Type B pancreatic cell (in vitro differentiated cells): ENCODE data around the gene PRKN. TPM values are rescaled to one million over a fixed set of nuclear protein-coding genes. Genes with fewer than 3 reads are reported as not detected.

Experiments
- DNase-seq: peaks from one replicate; pipeline ENCODE4 v3.0.0; 2021; ENCODE audit warnings: mixed read lengths; ENCODE audit not compliant: unreplicated experiment; ENCODE audit errors: extremely low spot score
- H3K27ac Mint-ChIP-seq: 2 replicates; pipeline ENCODE4 v1.8.0; 2021; ENCODE audit warnings: mild to moderate bottlenecking, mixed read lengths
- H3K27me3 Mint-ChIP-seq: 2 replicates; pipeline ENCODE4 v1.8.0; 2021; ENCODE audit warnings: mixed read lengths
- H3K36me3 Mint-ChIP-seq: 2 replicates; pipeline ENCODE4 v1.8.0; 2021; ENCODE audit warnings: mixed read lengths
- H3K4me1 Mint-ChIP-seq: one replicate; pipeline ENCODE4 v1.8.0; 2021; ENCODE audit warnings: mixed read lengths; ENCODE audit not compliant: unreplicated experiment
- H3K4me3 Mint-ChIP-seq: 2 replicates; pipeline ENCODE4 v1.8.0; 2021; ENCODE audit warnings: mild to moderate bottlenecking, mixed read lengths
- H3K9me3 Mint-ChIP-seq: 2 replicates; pipeline ENCODE4 v1.8.0; 2021; ENCODE audit warnings: mixed read lengths
- CTCF ChIP-seq: fragments of 200-600 bp; sonication (generic); conservative IDR thresholded peaks from 2 replicates; pipeline ENCODE4 v1.5.0; 2021; ENCODE audit warnings: antibody characterized with exemption, mild to moderate bottlenecking
- total RNA-seq: library from RNA; stranded (reverse); gene quantifications from 2 replicates; pipeline ENCODE4 v1.2.1, GENCODE V29; 2021; ENCODE audit warnings: low replicate concordance

Gene PRKN
- total RNA-seq, 1 donor from 2014 or later, result 6.2 TPM

DNA sequence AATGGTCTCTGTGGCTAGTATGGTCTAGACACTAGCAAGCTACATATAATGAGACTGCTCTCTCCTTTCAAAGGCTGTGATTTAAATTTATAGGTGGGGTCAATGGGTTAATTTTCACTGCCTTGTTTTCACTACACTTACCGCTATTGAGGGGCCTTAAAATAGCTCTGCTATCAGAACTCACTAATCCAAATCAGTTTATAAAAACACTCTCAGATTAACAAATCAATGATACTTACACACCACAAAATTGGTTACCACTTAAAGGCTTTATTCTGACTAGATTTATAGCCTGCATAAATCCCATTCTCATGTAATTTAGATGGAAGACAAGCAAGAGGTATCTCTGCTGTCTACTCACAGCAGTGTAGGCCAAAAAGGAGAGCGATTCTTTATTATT is 1140.7 kb downstream of the PRKN start:
- Mint-ChIP-seq H3K27ac (no peak overlapping the region), H3K4me3 (no peak overlapping the region), H3K36me3 (no peaks in the 10 kb centered on the region), H3K4me1 (no peaks in the 10 kb centered on the region), H3K27me3 (peaks cover 10% of the 10 kb centered on the region), H3K9me3 (no peaks in the 10 kb centered on the region)
- DNase-seq, result no peak
- TF ChIP-seq CTCF, result no peak

DNA sequence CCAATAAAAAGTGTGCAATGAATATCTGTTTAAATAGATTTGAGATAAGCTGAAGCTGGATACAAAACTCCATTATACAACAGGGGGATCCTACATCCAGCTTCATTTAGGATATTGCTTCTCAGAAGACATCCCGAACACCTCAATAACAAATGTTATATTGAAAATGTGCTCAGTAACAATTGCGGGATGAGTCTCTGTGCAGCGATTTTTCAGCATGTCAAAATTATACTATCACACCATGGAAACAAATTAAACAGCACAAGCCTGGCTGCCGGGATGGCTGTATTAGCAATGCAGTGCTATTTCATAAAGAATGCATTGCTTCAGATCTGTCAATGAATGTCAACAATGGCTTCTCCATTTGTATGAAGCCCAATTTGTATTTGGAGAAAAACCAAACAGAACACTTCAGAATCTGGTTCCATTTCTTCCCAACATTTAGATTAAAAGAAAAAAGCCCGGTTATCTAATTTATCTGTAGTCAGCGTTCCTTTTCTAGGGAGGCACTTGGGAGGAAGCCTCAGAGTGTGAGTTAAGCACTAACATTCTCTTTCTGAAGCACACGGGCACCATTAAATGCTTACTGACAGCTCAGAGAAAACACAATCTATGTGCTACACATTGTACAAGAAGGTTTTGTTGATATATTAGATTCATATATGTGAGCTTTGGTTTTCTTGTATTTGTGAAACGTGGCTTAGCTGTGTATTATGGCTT is 1142.8 kb downstream of the PRKN start:
- H3K4me1 Mint-ChIP-seq, result no peaks in the 10 kb centered on the region
- no peak for TF ChIP-seq CTCF
- no peak overlapping the region for H3K27ac Mint-ChIP-seq
- no peaks in the 10 kb centered on the region for H3K36me3 Mint-ChIP-seq
- peaks cover 10% of the 10 kb centered on the region for H3K27me3 Mint-ChIP-seq
- no peaks in the 10 kb centered on the region for H3K9me3 Mint-ChIP-seq
- no peak for DNase-seq
- H3K4me3 Mint-ChIP-seq, result no peak overlapping the region

DNA sequence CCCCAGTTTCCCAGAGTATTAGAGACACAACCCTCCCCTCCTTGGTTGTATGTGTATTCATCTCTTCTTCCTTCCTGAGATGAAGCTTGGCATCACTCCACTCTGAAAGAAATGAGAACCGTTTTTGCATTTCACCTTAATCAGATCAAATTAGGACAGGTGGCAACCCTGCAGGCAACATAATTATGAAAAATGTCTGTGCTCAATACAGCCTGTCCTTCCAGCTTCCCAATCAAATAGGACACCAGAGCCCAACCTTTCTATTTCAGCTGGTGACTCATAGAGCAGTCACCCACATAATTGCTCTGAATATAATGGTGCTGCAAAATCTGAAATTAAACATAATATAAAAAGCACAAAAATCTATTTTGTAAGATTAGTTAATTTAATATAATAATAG is 1143.5 kb downstream of the PRKN start:
- H3K27me3 Mint-ChIP-seq, result peaks cover 10% of the 10 kb centered on the region
- DNase-seq, result no peak
- no peaks in the 10 kb centered on the region for H3K4me1 Mint-ChIP-seq
- no peaks in the 10 kb centered on the region for H3K36me3 Mint-ChIP-seq
- TF ChIP-seq CTCF, result no peak
- no peaks in the 10 kb centered on the region for H3K9me3 Mint-ChIP-seq
- H3K4me3 Mint-ChIP-seq, result no peak overlapping the region
- H3K27ac Mint-ChIP-seq, result no peak overlapping the region

- Mint-ChIP-seq H3K36me3 (no peaks in the 10 kb centered on the region), H3K27ac (no peak overlapping the region), H3K27me3 (peaks cover 10% of the 10 kb centered on the region), H3K9me3 (no peaks in the 10 kb centered on the region), H3K4me3 (no peak overlapping the region), H3K4me1 (no peaks in the 10 kb centered on the region)
- no peak for TF ChIP-seq CTCF
- no peak for DNase-seq
These were observed 1144.0 kb downstream of the PRKN start for GRCh38 chr6:161583584-161583983.

DNA sequence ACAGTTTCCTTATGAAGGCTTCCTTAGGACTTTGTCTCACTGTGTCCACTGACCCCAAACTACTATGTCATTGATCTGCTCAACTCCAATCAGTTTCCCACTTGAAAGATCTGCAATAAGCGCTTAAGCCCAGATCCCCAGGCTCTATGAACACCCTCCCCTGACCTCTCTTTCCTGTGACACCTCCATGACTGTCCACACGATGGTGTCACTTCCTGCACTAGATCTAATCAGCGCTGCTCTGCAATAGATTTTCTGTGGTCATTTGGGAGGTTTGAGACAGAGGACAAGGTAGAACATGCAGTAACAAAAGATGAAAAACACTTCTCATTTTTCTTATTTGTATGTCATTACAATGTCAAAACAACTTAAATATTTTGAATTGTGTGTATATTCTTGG is 1149.1 kb downstream of the PRKN start:
- H3K4me3 Mint-ChIP-seq, result no peak overlapping the region
- TF ChIP-seq CTCF, result no peak
- H3K9me3 Mint-ChIP-seq, result no peaks in the 10 kb centered on the region
- no peaks in the 10 kb centered on the region for H3K36me3 Mint-ChIP-seq
- no peaks in the 10 kb centered on the region for H3K27me3 Mint-ChIP-seq
- no peaks in the 10 kb centered on the region for H3K4me1 Mint-ChIP-seq
- no peak overlapping the region for H3K27ac Mint-ChIP-seq
- no peak for DNase-seq
